ENCODE data around the gene ZWINT.

ZWINT gene

DNA sequence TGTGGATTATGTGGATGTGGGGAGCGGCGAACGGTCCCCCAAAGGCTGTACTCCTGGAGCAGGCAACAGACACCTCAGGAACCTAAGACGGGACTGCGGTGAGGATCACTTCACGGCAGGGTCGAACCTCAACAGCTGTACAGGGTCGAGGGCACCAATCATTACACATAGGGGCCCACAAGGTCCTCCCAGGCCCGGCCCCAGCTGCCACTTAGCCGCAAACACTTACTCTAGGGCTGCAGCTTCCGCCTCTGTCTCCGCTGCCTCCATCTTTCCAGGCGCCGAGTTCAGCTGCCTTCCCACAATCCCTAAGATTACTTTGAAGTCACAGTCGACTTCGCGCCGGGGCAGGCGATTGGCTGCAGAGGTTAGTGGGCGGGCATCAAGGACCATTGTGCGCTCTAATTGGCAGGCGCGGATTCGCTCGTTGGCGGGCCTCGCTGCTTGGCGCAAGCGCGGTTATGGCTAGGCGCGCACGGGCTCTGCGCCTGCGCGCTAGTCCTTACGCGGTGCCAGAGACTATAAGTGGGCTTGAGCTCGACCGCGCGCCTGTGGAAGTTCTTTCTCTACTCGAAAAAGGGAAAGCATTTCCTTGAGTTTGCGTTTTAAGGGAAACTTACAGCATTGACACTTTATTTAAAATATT lies at the start of gene ZWINT:
Gene ZWINT (minus strand): TSS at position 293 of the 646 bp plus-strand sequence. CDS start 23 bp downstream, at position 270.
- Histone ChIP-seq H3K4me3 (ENCODE audit: severe bottlenecking) (peak within 1 kb of the TSS; percentile 79), H3K9me3 (ENCODE audit: severe bottlenecking) (no peaks in the 10 kb centered on the region), H3K4me1 (ENCODE audit: insufficient read depth, poor library complexity, severe bottlenecking) (peaks cover 6% of the 10 kb centered on the region), H3K36me3 (ENCODE audit: low read depth) (peaks cover 40% of the 10 kb centered on the region), H3K27ac (ENCODE audit: poor library complexity, severe bottlenecking) (peak within 1 kb of the TSS; percentile 20), H3K27me3 (ENCODE audit: insufficient read depth, poor library complexity, severe bottlenecking) (no peaks in the 10 kb centered on the region)
- DNase-seq (ENCODE audit: low spot score) (peak; percentile 95), ATAC-seq (ENCODE audit: low read depth) (peak; percentile 98)
- TF ChIP-seq, protein P1, sequence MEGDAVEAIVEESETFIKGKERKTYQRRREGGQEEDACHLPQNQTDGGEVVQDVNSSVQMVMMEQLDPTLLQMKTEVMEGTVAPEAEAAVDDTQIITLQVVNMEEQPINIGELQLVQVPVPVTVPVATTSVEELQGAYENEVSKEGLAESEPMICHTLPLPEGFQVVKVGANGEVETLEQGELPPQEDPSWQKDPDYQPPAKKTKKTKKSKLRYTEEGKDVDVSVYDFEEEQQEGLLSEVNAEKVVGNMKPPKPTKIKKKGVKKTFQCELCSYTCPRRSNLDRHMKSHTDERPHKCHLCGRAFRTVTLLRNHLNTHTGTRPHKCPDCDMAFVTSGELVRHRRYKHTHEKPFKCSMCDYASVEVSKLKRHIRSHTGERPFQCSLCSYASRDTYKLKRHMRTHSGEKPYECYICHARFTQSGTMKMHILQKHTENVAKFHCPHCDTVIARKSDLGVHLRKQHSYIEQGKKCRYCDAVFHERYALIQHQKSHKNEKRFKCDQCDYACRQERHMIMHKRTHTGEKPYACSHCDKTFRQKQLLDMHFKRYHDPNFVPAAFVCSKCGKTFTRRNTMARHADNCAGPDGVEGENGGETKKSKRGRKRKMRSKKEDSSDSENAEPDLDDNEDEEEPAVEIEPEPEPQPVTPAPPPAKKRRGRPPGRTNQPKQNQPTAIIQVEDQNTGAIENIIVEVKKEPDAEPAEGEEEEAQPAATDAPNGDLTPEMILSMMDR (IDR thresholded peaks at IDR 0.05; ENCODE audit: poor library complexity, severe bottlenecking): no peak

- no peaks in the 10 kb centered on the region for H3K4me1 ChIP-seq (ENCODE audit: insufficient read depth, poor library complexity, severe bottlenecking)
- no peak for DNase-seq (ENCODE audit: low spot score)
- TF ChIP-seq, protein P1 (IDR thresholded peaks at IDR 0.05; ENCODE audit: poor library complexity, severe bottlenecking): no peak
- H3K4me3 ChIP-seq (ENCODE audit: severe bottlenecking): no peak overlapping the region
- ATAC-seq (ENCODE audit: low read depth): no peak
- H3K9me3 ChIP-seq (ENCODE audit: severe bottlenecking): no peaks in the 10 kb centered on the region
- no peaks in the 10 kb centered on the region for H3K27me3 ChIP-seq (ENCODE audit: insufficient read depth, poor library complexity, severe bottlenecking)
- H3K36me3 ChIP-seq (ENCODE audit: low read depth): no peaks in the 10 kb centered on the region
- H3K27ac ChIP-seq (ENCODE audit: poor library complexity, severe bottlenecking): no peak overlapping the region
Observed at GRCh38 chr10:56383806-56384205, 22.7 kb upstream of the ZWINT start.

- ATAC-seq (ENCODE audit: low read depth) (no peak), DNase-seq (ENCODE audit: low spot score) (no peak)
- Histone ChIP-seq H3K36me3 (ENCODE audit: low read depth) (no peaks in the 10 kb centered on the region), H3K4me3 (ENCODE audit: severe bottlenecking) (no peak overlapping the region), H3K27ac (ENCODE audit: poor library complexity, severe bottlenecking) (no peak overlapping the region), H3K9me3 (ENCODE audit: severe bottlenecking) (peaks cover 4% of the 10 kb centered on the region), H3K27me3 (ENCODE audit: insufficient read depth, poor library complexity, severe bottlenecking) (no peaks in the 10 kb centered on the region), H3K4me1 (ENCODE audit: insufficient read depth, poor library complexity, severe bottlenecking) (no peaks in the 10 kb centered on the region)
- TF ChIP-seq, protein P1 (IDR thresholded peaks at IDR 0.05; ENCODE audit: poor library complexity, severe bottlenecking): no peak
Observed at GRCh38 chr10:56370217-56371113, 9.4 kb upstream of the ZWINT start.

- Histone ChIP-seq H3K36me3 (ENCODE audit: low read depth) (peaks cover 45% of the 10 kb centered on the region), H3K9me3 (ENCODE audit: severe bottlenecking) (no peaks in the 10 kb centered on the region), H3K27ac (ENCODE audit: poor library complexity, severe bottlenecking) (peak overlapping the region; percentile 4), H3K27me3 (ENCODE audit: insufficient read depth, poor library complexity, severe bottlenecking) (no peaks in the 10 kb centered on the region), H3K4me1 (ENCODE audit: insufficient read depth, poor library complexity, severe bottlenecking) (peaks cover 6% of the 10 kb centered on the region), H3K4me3 (ENCODE audit: severe bottlenecking) (peak overlapping the region; percentile 79)
- ATAC-seq (ENCODE audit: low read depth) (no peak), DNase-seq (ENCODE audit: low spot score) (no peak)
- TF ChIP-seq, protein P1 (IDR thresholded peaks at IDR 0.05; ENCODE audit: poor library complexity, severe bottlenecking): no peak
Observed at GRCh38 chr10:56360583-56360966, 484 bp downstream of the ZWINT start.
